Uterus (tissue), 2 donors: ENCODE measurements around the gene CAMTA1.

Source experiments
- CTCF ChIP-seq, 4 experiments: fragments of 200-600 bp in 2 of 4; fragments of 450-650 bp in 2 of 4; sonication (generic) in 2 of 4; IDR thresholded peaks; one replicate each; pipeline ENCODE4 v1.5.1; 2016 to 2019; ENCODE audit warnings: antibody characterized with exemption in 4 of 4, mild to moderate bottlenecking in 2 of 4, moderate library complexity in 1 of 4
- POLR2A ChIP-seq, 2 donors: fragments of 450-650 bp; IDR thresholded peaks; one replicate each; pipeline ENCODE4 v1.6.1; 2016; ENCODE audit warnings: antibody characterized with exemption in 2 of 2, mild to moderate bottlenecking in 1 of 2, moderate library complexity in 1 of 2

- TF ChIP-seq POLR2A (IDR thresholded peaks at IDR 0.05), result no peak
- no peak for TF ChIP-seq CTCF (IDR thresholded peaks at IDR 0.05)
Measured at GRCh38 chr1:6909401-6909800, 124.1 kb downstream of the CAMTA1 start.
